GM12892 (cell line): ENCODE data around the gene HS3ST2.

Source experiments
- POLR2A ChIP-seq: IDR thresholded peaks from 2 replicates; pipeline ENCODE4 v1.6.1; 2011; ENCODE audit warnings: low read depth, low read length, control low read depth
- POLR2AphosphoS5 ChIP-seq: IDR thresholded peaks from 2 replicates; pipeline ENCODE4 v1.6.1; 2011; ENCODE audit warnings: low read depth, low read length, control low read depth
- TAF1 ChIP-seq: IDR thresholded peaks from 2 replicates; pipeline ENCODE4 v1.6.1; 2011; ENCODE audit warnings: low read depth, mild to moderate bottlenecking, control low read depth, low read length, borderline replicate concordance

- TF ChIP-seq POLR2AphosphoS5 (no peak), TAF1 (no peak), POLR2A (no peak)
These were observed 65.0 kb downstream of the HS3ST2 start for GRCh38 chr16:22878955-22879354.
